Natural killer cell (primary cell): Measurements from ENCODE around the gene S100A13. TPM values are rescaled to one million over a fixed set of nuclear protein-coding genes. Genes with fewer than 3 reads are reported as not detected.
"Not testable (repeated sequence)": the region's sequence is repeated elsewhere in the genome, so short reads cannot be mapped to it uniquely, and the experiment has no call there.

ENCODE experiments used
- ATAC-seq, 3 donors: fragments of 150-1000 bp in 2 of 3; fragments of 200-7000 bp in 1 of 3; cut with Tn5 transposase; 1 replicate in 1 of 3; 2 replicates in 2 of 3; pipeline ENCODE4 v1.10.0; 2021; ENCODE audit warnings: mild to moderate bottlenecking in 2 of 3, moderate library complexity in 2 of 3
- DNase-seq, 2 donors: peaks; one replicate each; pipeline versions ENCODE4 v3.0.0 to v3.0.0-alpha.2; 2013 to 2021; ENCODE audit warnings: mixed read lengths in 1 of 2
- H3K27ac ChIP-seq: one replicate; pipeline ENCODE4 v1.5.1; 2013; ENCODE audit warnings: mild to moderate bottlenecking, low read length
- H3K27me3 ChIP-seq: one replicate; pipeline ENCODE4 v1.6.1; 2013; ENCODE audit warnings: low read length; ENCODE audit not compliant: control insufficient read depth, insufficient read depth
- H3K36me3 ChIP-seq: one replicate; pipeline ENCODE4 v1.6.1; 2013; ENCODE audit warnings: low read length; ENCODE audit not compliant: control insufficient read depth, insufficient read depth
- H3K4me1 ChIP-seq: one replicate; pipeline ENCODE4 v1.6.1; 2013; ENCODE audit warnings: low read length; ENCODE audit not compliant: control insufficient read depth, insufficient read depth
- H3K4me3 ChIP-seq: one replicate; pipeline ENCODE4 v1.5.1; 2013; ENCODE audit warnings: low read length
- H3K9me3 ChIP-seq: one replicate; pipeline ENCODE4 v1.6.1; 2013; ENCODE audit warnings: low read length; ENCODE audit not compliant: control insufficient read depth, insufficient read depth
- H3K27ac Mint-ChIP-seq, 2 donors: one replicate each; pipeline ENCODE4 v1.8.0; 2022; ENCODE audit warnings: mild to moderate bottlenecking in 2 of 2, mixed read lengths in 2 of 2, moderate library complexity in 1 of 2
- H3K27me3 Mint-ChIP-seq, 2 donors: one replicate each; pipeline ENCODE4 v1.8.0; 2022; ENCODE audit warnings: low read depth in 2 of 2, mixed read lengths in 2 of 2
- H3K36me3 Mint-ChIP-seq: one replicate; pipeline ENCODE4 v1.8.0; 2022; ENCODE audit warnings: mixed read lengths
- H3K4me1 Mint-ChIP-seq, 2 donors: one replicate each; pipeline ENCODE4 v1.8.0; 2022; ENCODE audit warnings: mixed read lengths in 2 of 2
- H3K4me3 Mint-ChIP-seq: one replicate; pipeline ENCODE4 v1.8.0; 2022; ENCODE audit warnings: mild to moderate bottlenecking, moderate library complexity, mixed read lengths
- H3K9me3 Mint-ChIP-seq, 2 donors: one replicate each; pipeline ENCODE4 v1.8.0; 2022; ENCODE audit warnings: mixed read lengths in 2 of 2
- CTCF ChIP-seq: fragments of 200-600 bp; IDR thresholded peaks from one replicate; pipeline ENCODE4 v1.8.0; 2022; ENCODE audit warnings: antibody characterized with exemption
- WGBS: methylation state at CpG from one replicate; pipeline ENCODE4 v1.1.7; 2013; ENCODE audit warnings: missing lambda C conversion rate; ENCODE audit not compliant: insufficient coverage; 5-methylcytosine and 5-hydroxymethylcytosine counted together
- intact Hi-C: fragments of 100-400 bp; cut with micrococcal nuclease; formaldehyde crosslinking; loops from one replicate; pipeline ENCODE4 v1.14.2; 2022
- total RNA-seq, 4 donors: library from RNA; stranded (reverse); fragments of 120-200 nt in 1 of 4; gene quantifications; one replicate each; pipeline versions ENCODE4 v1.2.3 to v1.2.4, GENCODE V29; 2013 to 2022

The S100A13 gene
- total RNA-seq, 3 donors from 2014 or later (not counting 1 experiment from before 2014, with no cell fraction given), result 4.0 to 5.8 (median 4.1) TPM

GRCh38 chr1:153640861-153641260 is 13.6 kb upstream of the S100A13 start:
- Histone ChIP-seq H3K27me3 (no peaks in the 10 kb centered on the region), H3K9me3 (no peaks in the 10 kb centered on the region), H3K27ac (no peak overlapping the region), H3K4me3 (no peak overlapping the region), H3K36me3 (peaks cover 97% of the 10 kb centered on the region), H3K4me1 (peaks cover 4% of the 10 kb centered on the region)
- H3K4me3 Mint-ChIP-seq, result no peak overlapping the region
- H3K4me1 Mint-ChIP-seq, result peaks cover 38 to 49% of the 10 kb centered on the region in 2 donors
- H3K27ac Mint-ChIP-seq, result peak overlapping the region; percentile 14 to 57
- 91% methylated on average over 5 of the region's 6 CpGs for WGBS
- no peaks in the 10 kb centered on the region for H3K27me3 Mint-ChIP-seq
- no peaks in the 10 kb centered on the region for H3K9me3 Mint-ChIP-seq
- no peak for TF ChIP-seq CTCF
- ATAC-seq (no peak), DNase-seq (no peak)
- intact Hi-C loops, result no loop called here
- H3K36me3 Mint-ChIP-seq, result peaks cover 43% of the 10 kb centered on the region

GRCh38 chr1:153640213-153640612 is 12.9 kb upstream of the S100A13 start:
- H3K9me3 Mint-ChIP-seq, H3K9me3 ChIP-seq, intact Hi-C loops, H3K27me3 Mint-ChIP-seq, H3K27me3 ChIP-seq, ATAC-seq, DNase-seq, H3K4me3 Mint-ChIP-seq, H3K27ac Mint-ChIP-seq, H3K4me3 ChIP-seq, H3K27ac ChIP-seq: not testable (repeated sequence)
- peaks cover 36% of the 10 kb centered on the region for H3K36me3 Mint-ChIP-seq
- H3K4me1 Mint-ChIP-seq, result peaks cover 32 to 44% of the 10 kb centered on the region in 2 donors
- 98% methylated on average over 5 of the region's 5 CpGs for WGBS
- Histone ChIP-seq H3K4me1 (peaks cover 11% of the 10 kb centered on the region), H3K36me3 (peaks cover 91% of the 10 kb centered on the region)

GRCh38 chr1:153639280-153639679 is 12.0 kb upstream of the S100A13 start:
- H3K27me3 Mint-ChIP-seq, result no peaks in the 10 kb centered on the region
- Histone ChIP-seq H3K36me3 (peaks cover 82% of the 10 kb centered on the region), H3K4me3 (no peak overlapping the region), H3K4me1 (peaks cover 17% of the 10 kb centered on the region), H3K27ac (no peak overlapping the region), H3K9me3 (no peaks in the 10 kb centered on the region), H3K27me3 (no peaks in the 10 kb centered on the region)
- 98% methylated on average over 3 of the region's 3 CpGs for WGBS
- peaks cover 34 to 41% of the 10 kb centered on the region in 2 donors for H3K4me1 Mint-ChIP-seq
- no peak overlapping the region for H3K4me3 Mint-ChIP-seq
- DNase-seq (no peak), ATAC-seq (no peak)
- no peaks in the 10 kb centered on the region for H3K9me3 Mint-ChIP-seq
- H3K27ac Mint-ChIP-seq, result no peak overlapping the region
- no peak for TF ChIP-seq CTCF
- peaks cover 35% of the 10 kb centered on the region for H3K36me3 Mint-ChIP-seq
- intact Hi-C loops, result no loop called here

- Histone ChIP-seq H3K36me3 (peaks cover 73% of the 10 kb centered on the region), H3K4me1 (peaks cover 21% of the 10 kb centered on the region), H3K27ac (no peak overlapping the region), H3K9me3 (no peaks in the 10 kb centered on the region), H3K4me3 (no peak overlapping the region), H3K27me3 (no peaks in the 10 kb centered on the region)
- Mint-ChIP-seq H3K27me3 (no peaks in the 10 kb centered on the region), H3K36me3 (peaks cover 25% of the 10 kb centered on the region), H3K4me1 (peaks cover 29 to 41% of the 10 kb centered on the region in 2 donors), H3K9me3 (no peaks in the 10 kb centered on the region), H3K27ac (no peak overlapping the region), H3K4me3 (no peak overlapping the region)
- intact Hi-C loops, result no loop called here
- 94% methylated on average over 6 of the region's 6 CpGs for WGBS
- DNase-seq (no peak), ATAC-seq (no peak)
- TF ChIP-seq CTCF, result no peak
These were observed 11.0 kb upstream of the S100A13 start for GRCh38 chr1:153638261-153638660.
